Inflammatory macrophage treated with lipopolysaccharide for 4 hours (primary cell): ENCODE results near the gene SLC1A6.
"Not testable (repeated sequence)": the region's sequence is repeated elsewhere in the genome, so short reads cannot be mapped to it uniquely, and the experiment has no call there.

Experiments
- DNase-seq: peaks from one replicate; pipeline ENCODE4 v3.0.0-alpha.2; 2020

SLC1A6 gene

DNA sequence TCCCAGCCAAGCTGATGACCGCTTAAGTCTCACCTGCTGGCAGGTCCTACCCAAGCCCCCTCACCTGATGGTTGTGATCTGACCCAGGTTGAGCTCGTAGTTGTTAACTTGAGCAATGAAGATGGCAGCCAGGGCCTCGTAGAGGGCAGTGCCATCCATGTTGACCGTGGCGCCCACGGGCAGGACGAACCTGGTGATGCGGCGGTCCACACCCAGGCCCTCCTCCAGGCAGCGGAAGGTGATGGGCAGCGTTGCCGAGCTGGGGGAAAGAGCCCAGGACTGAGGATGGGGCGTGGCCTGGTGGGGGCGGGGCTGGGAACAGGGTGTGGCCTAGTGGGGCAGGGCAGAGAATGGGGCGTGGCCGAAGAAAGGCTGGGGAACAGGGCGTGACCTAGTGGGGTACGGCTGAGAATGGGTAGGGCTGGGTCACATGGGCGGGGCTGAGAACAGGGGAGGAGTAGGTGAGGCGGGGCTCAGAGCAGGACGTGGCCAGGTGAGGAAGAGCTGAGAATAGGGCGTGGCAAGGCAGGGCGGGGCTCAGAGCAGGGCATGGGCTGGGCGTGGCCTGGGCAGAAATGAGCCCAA is 25.5 kb downstream of the SLC1A6 start:
- DNase-seq: no peak

GRCh38 chr19:14952767-14953166 is 26.9 kb downstream of the SLC1A6 start:
- DNase-seq: no peak

GRCh38 chr19:14950421-14950820 is 29.2 kb downstream of the SLC1A6 start:
- DNase-seq: no peak

DNA sequence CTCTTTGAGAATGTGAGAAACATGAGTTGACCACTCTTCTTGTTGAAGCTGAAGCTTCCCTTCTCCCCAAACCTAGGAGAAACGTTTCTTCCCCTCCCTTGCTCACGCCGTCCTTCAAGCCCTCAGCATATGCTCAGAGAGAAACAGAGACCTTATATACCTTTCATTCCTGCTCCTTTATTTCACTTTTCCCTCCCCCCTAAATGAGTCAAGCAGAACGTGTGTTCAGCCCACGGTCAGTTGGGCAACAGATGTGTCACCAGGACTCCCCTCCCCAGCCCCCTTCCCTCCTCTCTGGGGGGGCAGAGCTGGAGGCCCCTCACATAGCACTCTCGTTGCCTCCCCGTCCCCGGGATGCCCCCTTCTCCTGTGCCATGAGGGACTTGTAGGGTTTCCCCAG is 29.8 kb downstream of the SLC1A6 start:
- DNase-seq: no peak

DNA sequence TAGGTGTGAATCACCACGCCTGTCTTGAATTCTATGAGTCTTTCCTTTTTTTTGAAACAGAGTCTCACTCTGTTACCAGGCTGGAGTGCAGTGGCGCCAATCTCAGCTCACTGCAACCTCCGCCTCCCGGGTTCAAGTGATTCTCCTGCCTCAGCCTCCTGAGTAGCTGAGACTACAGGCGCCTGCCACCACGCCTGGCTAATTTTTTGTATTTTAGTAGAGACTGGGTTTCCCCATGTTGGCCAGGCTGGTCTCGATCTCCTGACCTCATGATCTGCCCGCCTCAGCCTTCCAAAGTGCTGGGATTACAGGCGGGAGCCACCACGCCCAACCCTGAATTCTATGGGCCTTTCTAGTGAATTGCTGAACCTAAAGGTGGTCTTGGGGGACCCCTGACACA is 30.3 kb downstream of the SLC1A6 start:
- not testable (repeated sequence) for DNase-seq

- DNase-seq: no peak
Measured at GRCh38 chr19:14944456-14944855, 35.2 kb downstream of the SLC1A6 start.

GRCh38 chr19:14943601-14944000 is 36.1 kb downstream of the SLC1A6 start:
- DNase-seq: peak; percentile 83

DNA sequence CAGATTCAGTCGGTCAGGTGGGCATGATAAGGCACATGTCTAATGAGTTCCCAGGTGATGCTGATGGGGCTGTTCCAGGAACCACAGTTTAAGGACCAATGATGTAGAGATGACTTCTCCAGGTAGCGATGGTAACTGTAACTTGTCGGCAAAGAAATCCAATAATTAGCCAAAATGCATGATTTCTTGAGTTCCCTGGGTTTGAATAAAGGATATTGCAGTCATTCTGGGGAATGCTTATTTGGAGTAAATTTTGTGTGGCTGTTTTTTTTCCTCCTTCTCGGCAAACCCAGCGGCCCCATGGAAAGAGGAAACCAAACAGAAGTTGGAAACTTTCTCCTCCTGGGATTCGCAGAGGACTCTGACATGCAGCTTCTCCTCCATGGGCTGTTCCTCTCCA is 38.5 kb downstream of the SLC1A6 start, which contains the start of gene OR7C2:
OR7C2 (plus strand) TSS at position 301 of the 400 bp plus-strand sequence; CDS start at position 301, 0 bp downstream.
- DNase-seq: no peak

- no peak for DNase-seq
Measured at GRCh38 chr19:14940266-14940665, 39.4 kb downstream of the SLC1A6 start.

GRCh38 chr19:14933506-14933905 is 46.2 kb downstream of the SLC1A6 start:
- DNase-seq: no peak

DNA sequence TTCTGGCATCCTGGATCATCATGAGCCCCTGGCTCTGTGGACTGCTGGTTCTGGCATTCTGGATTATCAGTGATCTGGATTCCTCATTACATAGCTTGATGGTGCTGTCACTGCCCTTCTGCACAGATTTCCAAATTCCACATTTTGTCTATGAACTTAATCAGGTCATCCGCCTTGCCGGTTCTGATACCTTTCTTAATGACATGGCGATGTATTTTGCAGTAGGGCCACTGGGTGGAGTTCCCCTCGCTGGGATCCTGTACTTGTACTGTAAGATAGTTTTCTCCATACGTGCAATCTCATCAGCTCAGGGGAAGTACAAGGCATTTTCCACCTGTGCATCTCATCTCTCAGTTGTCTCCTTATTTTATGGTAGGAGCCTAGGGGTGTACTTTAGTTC is 62.8 kb downstream of the SLC1A6 start:
- no peak for DNase-seq

DNA sequence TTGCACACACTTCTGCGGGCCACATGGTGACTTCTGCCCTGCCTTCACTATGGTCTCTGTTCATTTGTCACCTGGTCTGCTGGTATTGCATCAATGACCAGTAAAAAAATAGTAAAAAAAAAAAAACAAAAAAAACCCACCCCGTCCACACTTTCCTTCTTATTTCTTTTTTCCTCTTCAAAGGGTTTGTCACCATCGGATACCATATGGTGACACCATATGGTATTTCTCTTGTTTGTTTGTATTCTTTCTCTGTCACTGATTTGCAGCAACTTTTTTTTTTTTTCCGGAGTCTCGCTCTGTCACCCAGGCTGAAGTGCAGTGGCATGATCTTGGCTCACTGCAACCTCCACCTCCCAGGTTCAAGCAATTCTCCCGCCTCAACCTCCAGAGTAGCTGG is 64.5 kb downstream of the SLC1A6 start:
- DNase-seq: no peak

GRCh38 chr19:14906711-14907110 is 73.0 kb downstream of the SLC1A6 start:
- DNase-seq: no peak

GRCh38 chr19:14901675-14902260 is 77.9 kb downstream of the SLC1A6 start:
- no peak for DNase-seq
